ENCODE measurements around the gene CLTA. TPM values are rescaled to one million over a fixed set of nuclear protein-coding genes. Genes with fewer than 3 reads are reported as not detected.
A peak's percentile ranks its signal among the peaks of the same experiment; 100 is the strongest.
"Not testable (repeated sequence)": the region's sequence is repeated elsewhere in the genome, so short reads cannot be mapped to it uniquely, and the experiment has no call there.

The CLTA gene
- total RNA-seq, 1 donor from 2014 or later, result 424 TPM

- Mint-ChIP-seq H3K9me3 (ENCODE audit: unreplicated experiment) (peaks cover 9% of the 10 kb centered on the region), H3K27ac (ENCODE audit: unreplicated experiment) (peak overlapping the region; percentile 29), H3K4me1 (ENCODE audit: low read depth, unreplicated experiment) (peaks cover 53% of the 10 kb centered on the region), H3K4me3 (ENCODE audit: unreplicated experiment) (peak overlapping the region; percentile 63), H3K27me3 (ENCODE audit: low read depth, unreplicated experiment) (no peaks in the 10 kb centered on the region), H3K36me3 (ENCODE audit: low read depth, unreplicated experiment) (peaks cover 32% of the 10 kb centered on the region)
- Histone ChIP-seq H3K36me3 (ENCODE audit: insufficient read depth, low read length) (peaks cover 4% of the 10 kb centered on the region), H3K27me3 (ENCODE audit: insufficient read depth, low read length) (no peaks in the 10 kb centered on the region), H3K4me3 (ENCODE audit: insufficient read depth, low read depth, low read length) (no peak overlapping the region), H2AFZ (ENCODE audit: low read depth, low read length) (no peak overlapping the region), H3K4me2 (ENCODE audit: low read length) (no peak overlapping the region), H3K27ac (ENCODE audit: low read depth, low read length) (peak overlapping the region; percentile 31), H3K9me3 (ENCODE audit: insufficient read depth, low read depth, low read length) (peaks cover 4% of the 10 kb centered on the region), H4K20me1 (ENCODE audit: insufficient read depth, low read length) (no peaks in the 10 kb centered on the region), H3K9ac (ENCODE audit: low read length) (no peak overlapping the region), H3K79me2 (ENCODE audit: insufficient read depth, low read length) (no peaks in the 10 kb centered on the region), H3K4me1 (ENCODE audit: insufficient read depth, low read length) (peaks cover 40% of the 10 kb centered on the region)
- TF ChIP-seq CTCF (IDR thresholded peaks at IDR 0.05; ENCODE audit: insufficient read depth, low read depth, low read length) (no peak), EZH2 (IDR thresholded peaks at IDR 0.05; ENCODE audit: insufficient read depth, low read length) (no peak)
- FAIRE-seq, result peak; percentile 50
- DNase-seq (ENCODE audit: low read depth), result peak; percentile 55
Measured at GRCh38 chr9:36158917-36159316, 31.8 kb upstream of the CLTA start.

- H3K36me3 Mint-ChIP-seq (ENCODE audit: low read depth, unreplicated experiment), result peaks cover 27% of the 10 kb centered on the region
- H3K9ac ChIP-seq (ENCODE audit: low read length); H3K4me2 ChIP-seq (ENCODE audit: low read length); H3K27me3 Mint-ChIP-seq (ENCODE audit: low read depth, unreplicated experiment); H3K4me3 ChIP-seq (ENCODE audit: insufficient read depth, low read depth, low read length); FAIRE-seq; H3K36me3 ChIP-seq (ENCODE audit: insufficient read depth, low read length); H3K27ac ChIP-seq (ENCODE audit: low read depth, low read length); H3K9me3 Mint-ChIP-seq (ENCODE audit: unreplicated experiment); H2AFZ ChIP-seq (ENCODE audit: low read depth, low read length); H3K9me3 ChIP-seq (ENCODE audit: insufficient read depth, low read depth, low read length); H3K79me2 ChIP-seq (ENCODE audit: insufficient read depth, low read length); H3K27me3 ChIP-seq (ENCODE audit: insufficient read depth, low read length); H4K20me1 ChIP-seq (ENCODE audit: insufficient read depth, low read length); DNase-seq (ENCODE audit: low read depth): not testable (repeated sequence)
- peaks cover 52% of the 10 kb centered on the region for H3K4me1 Mint-ChIP-seq (ENCODE audit: low read depth, unreplicated experiment)
- peaks cover 40% of the 10 kb centered on the region for H3K4me1 ChIP-seq (ENCODE audit: insufficient read depth, low read length)
- H3K27ac Mint-ChIP-seq (ENCODE audit: unreplicated experiment), result peak overlapping the region; percentile 29
- H3K4me3 Mint-ChIP-seq (ENCODE audit: unreplicated experiment), result peak overlapping the region; percentile 27
Measured at GRCh38 chr9:36159509-36159908, 31.2 kb upstream of the CLTA start.

GRCh38 chr9:36160126-36160525 is 30.6 kb upstream of the CLTA start:
- H3K27me3 Mint-ChIP-seq (ENCODE audit: low read depth, unreplicated experiment); H3K9me3 Mint-ChIP-seq (ENCODE audit: unreplicated experiment); H3K4me2 ChIP-seq (ENCODE audit: low read length); H4K20me1 ChIP-seq (ENCODE audit: insufficient read depth, low read length); H3K4me3 ChIP-seq (ENCODE audit: insufficient read depth, low read depth, low read length); H3K4me3 Mint-ChIP-seq (ENCODE audit: unreplicated experiment); H3K27me3 ChIP-seq (ENCODE audit: insufficient read depth, low read length); H3K9ac ChIP-seq (ENCODE audit: low read length); H2AFZ ChIP-seq (ENCODE audit: low read depth, low read length); FAIRE-seq; H3K27ac ChIP-seq (ENCODE audit: low read depth, low read length); DNase-seq (ENCODE audit: low read depth); H3K9me3 ChIP-seq (ENCODE audit: insufficient read depth, low read depth, low read length); H3K79me2 ChIP-seq (ENCODE audit: insufficient read depth, low read length); H3K36me3 ChIP-seq (ENCODE audit: insufficient read depth, low read length); H3K27ac Mint-ChIP-seq (ENCODE audit: unreplicated experiment): not testable (repeated sequence)
- Mint-ChIP-seq H3K36me3 (ENCODE audit: low read depth, unreplicated experiment) (peaks cover 24% of the 10 kb centered on the region), H3K4me1 (ENCODE audit: low read depth, unreplicated experiment) (peaks cover 52% of the 10 kb centered on the region)
- H3K4me1 ChIP-seq (ENCODE audit: insufficient read depth, low read length), result peaks cover 40% of the 10 kb centered on the region
